Uterus (tissue), 2 donors: ENCODE measurements around the gene ADIRF.

Experiments
- POLR2A ChIP-seq, 2 donors: fragments of 450-650 bp; IDR thresholded peaks; one replicate each; pipeline ENCODE4 v1.6.1; 2016; ENCODE audit warnings: antibody characterized with exemption in 2 of 2, mild to moderate bottlenecking in 1 of 2, moderate library complexity in 1 of 2
- TF ChIP-seq, protein P1 (sequence below), 4 experiments: fragments of 200-600 bp in 2 of 4; fragments of 450-650 bp in 2 of 4; sonication (generic) in 2 of 4; IDR thresholded peaks; one replicate each; pipeline ENCODE4 v1.5.1; 2016 to 2019; ENCODE audit warnings: antibody characterized with exemption in 4 of 4, mild to moderate bottlenecking in 2 of 4, moderate library complexity in 1 of 4

DNA sequence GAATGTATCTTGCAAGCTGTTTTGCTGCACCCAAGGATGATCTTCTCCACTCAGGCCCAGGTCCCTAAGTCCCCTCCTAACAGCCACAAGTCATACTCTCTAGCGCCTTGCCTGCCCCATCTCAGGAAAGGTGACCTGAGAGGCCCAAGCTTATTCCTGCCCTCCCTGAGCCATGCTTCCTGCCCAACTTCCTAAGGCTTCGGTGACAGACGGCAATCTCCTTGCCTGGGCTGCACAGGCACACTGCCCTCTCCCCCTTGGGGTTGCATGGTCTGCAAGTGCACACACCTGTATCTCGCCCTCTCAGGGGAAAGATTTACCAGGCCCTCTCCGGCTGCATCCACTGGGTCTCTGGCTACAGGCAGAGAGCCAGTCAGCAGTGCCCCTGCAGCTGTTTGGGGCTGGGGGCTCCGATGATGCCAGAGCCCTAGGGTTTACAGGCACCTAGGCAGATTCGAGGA is 771 bp upstream of the ADIRF start:
- TF ChIP-seq, protein P1, sequence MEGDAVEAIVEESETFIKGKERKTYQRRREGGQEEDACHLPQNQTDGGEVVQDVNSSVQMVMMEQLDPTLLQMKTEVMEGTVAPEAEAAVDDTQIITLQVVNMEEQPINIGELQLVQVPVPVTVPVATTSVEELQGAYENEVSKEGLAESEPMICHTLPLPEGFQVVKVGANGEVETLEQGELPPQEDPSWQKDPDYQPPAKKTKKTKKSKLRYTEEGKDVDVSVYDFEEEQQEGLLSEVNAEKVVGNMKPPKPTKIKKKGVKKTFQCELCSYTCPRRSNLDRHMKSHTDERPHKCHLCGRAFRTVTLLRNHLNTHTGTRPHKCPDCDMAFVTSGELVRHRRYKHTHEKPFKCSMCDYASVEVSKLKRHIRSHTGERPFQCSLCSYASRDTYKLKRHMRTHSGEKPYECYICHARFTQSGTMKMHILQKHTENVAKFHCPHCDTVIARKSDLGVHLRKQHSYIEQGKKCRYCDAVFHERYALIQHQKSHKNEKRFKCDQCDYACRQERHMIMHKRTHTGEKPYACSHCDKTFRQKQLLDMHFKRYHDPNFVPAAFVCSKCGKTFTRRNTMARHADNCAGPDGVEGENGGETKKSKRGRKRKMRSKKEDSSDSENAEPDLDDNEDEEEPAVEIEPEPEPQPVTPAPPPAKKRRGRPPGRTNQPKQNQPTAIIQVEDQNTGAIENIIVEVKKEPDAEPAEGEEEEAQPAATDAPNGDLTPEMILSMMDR (IDR thresholded peaks at IDR 0.05), result no peak
- no peak for TF ChIP-seq POLR2A (IDR thresholded peaks at IDR 0.05)
